DND-41 (cell line): Measurements from ENCODE around the gene SEC14L5.

Source experiments
- EZH2 ChIP-seq: IDR thresholded peaks from 3 replicates; pipeline ENCODE4 v1.6.1; 2012; ENCODE audit warnings: borderline replicate concordance, low read depth, mild to moderate bottlenecking, moderate library complexity, low read length, inconsistent platforms; ENCODE audit not compliant: severe bottlenecking
- TF ChIP-seq, protein P1 (sequence below): IDR thresholded peaks from 2 replicates; pipeline ENCODE4 v1.5.1; 2012; ENCODE audit warnings: borderline replicate concordance, low read length, moderate library complexity, mild to moderate bottlenecking; ENCODE audit not compliant: poor library complexity, severe bottlenecking; ENCODE audit errors: extremely low read depth

- TF ChIP-seq, protein P1, sequence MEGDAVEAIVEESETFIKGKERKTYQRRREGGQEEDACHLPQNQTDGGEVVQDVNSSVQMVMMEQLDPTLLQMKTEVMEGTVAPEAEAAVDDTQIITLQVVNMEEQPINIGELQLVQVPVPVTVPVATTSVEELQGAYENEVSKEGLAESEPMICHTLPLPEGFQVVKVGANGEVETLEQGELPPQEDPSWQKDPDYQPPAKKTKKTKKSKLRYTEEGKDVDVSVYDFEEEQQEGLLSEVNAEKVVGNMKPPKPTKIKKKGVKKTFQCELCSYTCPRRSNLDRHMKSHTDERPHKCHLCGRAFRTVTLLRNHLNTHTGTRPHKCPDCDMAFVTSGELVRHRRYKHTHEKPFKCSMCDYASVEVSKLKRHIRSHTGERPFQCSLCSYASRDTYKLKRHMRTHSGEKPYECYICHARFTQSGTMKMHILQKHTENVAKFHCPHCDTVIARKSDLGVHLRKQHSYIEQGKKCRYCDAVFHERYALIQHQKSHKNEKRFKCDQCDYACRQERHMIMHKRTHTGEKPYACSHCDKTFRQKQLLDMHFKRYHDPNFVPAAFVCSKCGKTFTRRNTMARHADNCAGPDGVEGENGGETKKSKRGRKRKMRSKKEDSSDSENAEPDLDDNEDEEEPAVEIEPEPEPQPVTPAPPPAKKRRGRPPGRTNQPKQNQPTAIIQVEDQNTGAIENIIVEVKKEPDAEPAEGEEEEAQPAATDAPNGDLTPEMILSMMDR: no peak
- no peak for TF ChIP-seq EZH2
These were observed 47.8 kb downstream of the SEC14L5 start for GRCh38 chr16:5005916-5006315.
